HFFc6 (cell line): ENCODE data around the gene CDKN2D. TPM values are rescaled to one million over a fixed set of nuclear protein-coding genes. Genes with fewer than 3 reads are reported as not detected.
"Not testable (repeated sequence)": the region's sequence is repeated elsewhere in the genome, so short reads cannot be mapped to it uniquely, and the experiment has no call there.

Experiments
- DNase-seq: peaks from one replicate; pipeline ENCODE4 v3.0.0-alpha.2; 2018
- H3K27ac Mint-ChIP-seq: 2 replicates; pipeline ENCODE4 v1.8.0; 2020; ENCODE audit warnings: mild to moderate bottlenecking, mixed read lengths
- H3K27me3 Mint-ChIP-seq: 2 replicates; pipeline ENCODE4 v1.8.0; 2021; ENCODE audit warnings: mild to moderate bottlenecking, moderate library complexity, mixed read lengths; ENCODE audit not compliant: insufficient read depth
- H3K36me3 Mint-ChIP-seq: 2 replicates; pipeline ENCODE4 v1.8.0; 2021; ENCODE audit warnings: low read depth, mixed read lengths
- H3K4me1 Mint-ChIP-seq: 2 replicates; pipeline ENCODE4 v1.8.0; 2020; ENCODE audit warnings: low read depth, mixed read lengths
- H3K4me3 Mint-ChIP-seq: 2 replicates; pipeline ENCODE4 v1.8.0; 2020; ENCODE audit warnings: mild to moderate bottlenecking, moderate library complexity, mixed read lengths
- H3K9me3 Mint-ChIP-seq: 2 replicates; pipeline ENCODE4 v1.8.0; 2020; ENCODE audit warnings: mild to moderate bottlenecking, mixed read lengths
- total RNA-seq, 6 experiments: library from RNA; stranded (reverse); fragmentation: NEBNext Ultra II Directional; extraction: Animal tissue kit (Norgen Biotek cat#: 25700); gene quantifications; 2 replicates in 1 of 6; 3 replicates in 5 of 6; pipeline ENCODE4 v1.2.3, GENCODE V29; 2021
- TF ChIP-seq, protein P1 (sequence below): fragments of 200-600 bp; sonication (generic); IDR thresholded peaks from 2 replicates; pipeline ENCODE4 v1.5.0; 2021; ENCODE audit warnings: antibody characterized with exemption, mild to moderate bottlenecking

Gene CDKN2D
- total RNA-seq, 6 experiments from 2014 or later: 8.0 to 14.7 (median 13.2) TPM

DNA sequence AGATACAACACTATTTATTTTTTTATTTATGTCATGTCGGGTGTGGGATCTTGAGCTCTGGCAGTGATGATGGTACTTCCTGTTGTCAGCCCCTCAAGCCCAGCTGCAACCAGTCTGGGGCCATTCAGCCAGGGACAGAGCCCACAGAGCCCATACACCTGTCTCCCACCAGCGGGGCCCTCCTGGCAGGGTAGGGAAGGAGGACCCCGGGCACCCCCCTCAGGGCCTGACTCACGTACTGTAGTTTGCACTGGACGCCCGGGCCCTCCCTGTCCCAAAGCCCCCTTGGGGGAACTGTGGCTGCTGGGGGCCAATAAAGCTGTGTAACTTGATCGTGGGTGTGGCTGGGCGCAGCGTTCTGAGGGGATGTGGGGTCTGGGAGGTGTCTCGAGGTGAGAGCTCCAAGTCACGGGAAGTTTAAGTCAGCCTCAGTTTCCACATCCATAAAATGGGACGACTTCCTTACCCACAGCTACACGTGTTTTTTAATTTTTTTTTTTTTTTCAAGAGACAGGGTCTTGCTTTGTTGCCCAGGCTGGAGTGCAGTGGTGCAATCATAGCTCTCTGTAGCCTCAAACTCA, 15.6 kb downstream of the CDKN2D start:
- H3K4me3 Mint-ChIP-seq: no peak overlapping the region
- no peak overlapping the region for H3K27ac Mint-ChIP-seq
- TF ChIP-seq, protein P1, sequence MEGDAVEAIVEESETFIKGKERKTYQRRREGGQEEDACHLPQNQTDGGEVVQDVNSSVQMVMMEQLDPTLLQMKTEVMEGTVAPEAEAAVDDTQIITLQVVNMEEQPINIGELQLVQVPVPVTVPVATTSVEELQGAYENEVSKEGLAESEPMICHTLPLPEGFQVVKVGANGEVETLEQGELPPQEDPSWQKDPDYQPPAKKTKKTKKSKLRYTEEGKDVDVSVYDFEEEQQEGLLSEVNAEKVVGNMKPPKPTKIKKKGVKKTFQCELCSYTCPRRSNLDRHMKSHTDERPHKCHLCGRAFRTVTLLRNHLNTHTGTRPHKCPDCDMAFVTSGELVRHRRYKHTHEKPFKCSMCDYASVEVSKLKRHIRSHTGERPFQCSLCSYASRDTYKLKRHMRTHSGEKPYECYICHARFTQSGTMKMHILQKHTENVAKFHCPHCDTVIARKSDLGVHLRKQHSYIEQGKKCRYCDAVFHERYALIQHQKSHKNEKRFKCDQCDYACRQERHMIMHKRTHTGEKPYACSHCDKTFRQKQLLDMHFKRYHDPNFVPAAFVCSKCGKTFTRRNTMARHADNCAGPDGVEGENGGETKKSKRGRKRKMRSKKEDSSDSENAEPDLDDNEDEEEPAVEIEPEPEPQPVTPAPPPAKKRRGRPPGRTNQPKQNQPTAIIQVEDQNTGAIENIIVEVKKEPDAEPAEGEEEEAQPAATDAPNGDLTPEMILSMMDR: no peak
- no peaks in the 10 kb centered on the region for H3K4me1 Mint-ChIP-seq
- peaks cover 26% of the 10 kb centered on the region for H3K36me3 Mint-ChIP-seq
- no peaks in the 10 kb centered on the region for H3K9me3 Mint-ChIP-seq
- DNase-seq: no peak
- H3K27me3 Mint-ChIP-seq: peaks cover 2% of the 10 kb centered on the region; the same call in 1 of the 2 replicates

DNA sequence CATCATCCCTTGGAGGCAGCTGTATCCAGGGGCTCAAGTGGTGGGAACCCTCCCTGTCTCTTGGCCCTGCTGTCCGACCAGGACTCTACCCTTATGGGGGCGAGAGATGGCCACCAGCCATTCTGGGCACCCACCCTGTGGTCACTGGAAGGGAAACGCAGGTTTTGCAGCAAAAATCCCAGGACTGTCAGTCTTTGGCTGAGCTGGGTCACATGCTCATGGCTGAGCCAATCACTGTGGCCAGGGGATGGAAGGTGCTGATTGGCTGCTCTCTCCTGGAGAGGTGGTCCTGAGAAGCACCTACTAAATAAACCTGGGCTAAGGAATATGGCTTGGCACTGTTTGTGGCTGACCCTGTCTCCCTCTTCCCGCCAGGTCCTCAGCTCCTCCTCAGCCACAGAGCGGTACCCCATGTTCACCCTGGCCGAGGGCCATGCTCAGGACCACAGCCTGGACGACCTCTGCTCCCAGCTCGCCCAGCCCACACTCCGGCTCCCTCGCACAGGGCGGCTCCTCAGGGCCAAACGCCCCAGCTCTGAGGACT, 16.2 kb downstream of the CDKN2D start:
- DNase-seq: no peak
- Mint-ChIP-seq H3K36me3 (peaks cover 24% of the 10 kb centered on the region), H3K9me3 (no peaks in the 10 kb centered on the region), H3K27ac (no peak overlapping the region), H3K4me1 (no peaks in the 10 kb centered on the region), H3K4me3 (no peak overlapping the region), H3K27me3 (peaks cover 2% of the 10 kb centered on the region; the same call in 1 of the 2 replicates)
- TF ChIP-seq, protein P1: no peak

DNA sequence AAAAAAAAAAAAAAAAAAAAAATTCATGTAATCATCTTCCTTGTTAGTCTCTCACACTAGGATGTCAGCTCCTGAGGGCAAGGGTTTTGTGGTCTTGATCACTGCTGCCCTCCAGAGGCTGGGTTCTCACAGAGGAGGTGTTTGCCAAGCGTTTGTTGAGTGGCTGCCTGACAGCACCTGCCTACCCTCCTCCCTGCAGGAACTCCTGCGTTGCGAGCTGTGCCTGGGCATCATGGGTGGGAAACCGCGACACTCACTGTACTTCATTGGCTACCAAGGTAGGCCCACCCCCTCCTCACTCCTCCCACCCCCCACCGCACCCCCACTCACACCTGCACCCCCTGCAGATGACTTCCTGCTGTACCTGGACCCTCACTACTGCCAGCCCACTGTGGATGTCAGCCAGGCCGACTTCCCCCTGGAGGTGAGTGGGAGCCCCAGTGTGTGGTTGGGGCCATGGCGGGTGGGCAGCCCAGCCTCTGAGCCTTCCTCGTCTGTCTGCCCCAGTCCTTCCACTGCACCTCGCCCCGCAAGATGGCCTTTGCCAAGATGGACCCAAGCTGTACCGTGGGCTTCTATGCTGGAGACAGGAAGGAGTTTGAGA, 17.0 kb downstream of the CDKN2D start:
- Mint-ChIP-seq H3K9me3 (no peaks in the 10 kb centered on the region), H3K4me1 (no peaks in the 10 kb centered on the region), H3K4me3 (no peak overlapping the region), H3K27ac (no peak overlapping the region), H3K36me3 (peaks cover 24% of the 10 kb centered on the region), H3K27me3 (peaks cover 2% of the 10 kb centered on the region; the same call in 1 of the 2 replicates)
- DNase-seq: peak; percentile 31
- TF ChIP-seq, protein P1: peak; percentile 56; the same call in 1 of the 2 replicates

DNA sequence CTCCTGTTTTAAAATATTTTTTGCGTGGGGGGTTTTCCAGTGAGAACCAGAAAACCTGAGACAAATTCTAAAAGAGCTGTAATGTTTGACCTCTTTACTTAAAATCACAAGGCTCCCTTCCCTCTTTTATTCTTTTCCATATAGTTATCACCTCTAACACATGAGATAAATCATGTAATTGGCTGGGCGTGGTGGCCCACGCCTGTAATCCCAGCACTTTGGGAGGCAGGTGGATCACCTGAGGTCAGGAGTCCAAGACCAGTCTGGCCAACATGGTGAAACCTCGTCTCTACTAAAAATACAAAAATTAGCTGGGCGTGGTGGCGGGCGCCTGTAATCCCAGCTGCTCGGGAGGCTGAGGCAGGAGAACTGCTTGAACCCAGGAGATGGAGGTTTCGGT, 17.8 kb downstream of the CDKN2D start:
- H3K36me3 Mint-ChIP-seq: peaks cover 24% of the 10 kb centered on the region
- H3K9me3 Mint-ChIP-seq, H3K27ac Mint-ChIP-seq, DNase-seq, H3K4me1 Mint-ChIP-seq, H3K4me3 Mint-ChIP-seq, H3K27me3 Mint-ChIP-seq: not testable (repeated sequence)

DNA sequence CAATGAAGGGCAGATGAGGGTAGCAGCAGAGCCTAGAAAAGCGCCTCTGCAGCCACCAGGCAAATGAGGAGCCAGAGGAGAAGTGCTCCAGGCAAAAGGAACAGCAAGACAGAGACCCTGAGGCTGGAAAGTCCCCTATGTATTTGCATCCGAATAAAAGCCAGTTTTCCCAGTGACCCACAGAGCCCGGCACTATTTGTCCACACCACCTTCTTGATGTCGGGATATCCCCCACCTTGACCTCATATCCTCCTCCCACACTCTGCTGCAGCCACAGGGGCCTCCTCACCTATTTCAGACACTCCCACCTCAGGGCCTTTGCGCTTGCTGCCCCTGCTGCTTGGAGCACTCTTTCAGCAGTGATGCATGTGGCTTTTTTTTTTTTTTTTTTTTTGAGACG, 18.4 kb downstream of the CDKN2D start:
- H3K4me1 Mint-ChIP-seq: peaks cover under 1% of the 10 kb centered on the region; the same call in 1 of the 2 replicates
- TF ChIP-seq, protein P1: no peak
- H3K27me3 Mint-ChIP-seq: peaks cover 2% of the 10 kb centered on the region; the same call in 1 of the 2 replicates
- peaks cover 24% of the 10 kb centered on the region for H3K36me3 Mint-ChIP-seq
- no peak for DNase-seq
- H3K9me3 Mint-ChIP-seq: no peaks in the 10 kb centered on the region
- no peak overlapping the region for H3K27ac Mint-ChIP-seq
- H3K4me3 Mint-ChIP-seq: no peak overlapping the region

DNA sequence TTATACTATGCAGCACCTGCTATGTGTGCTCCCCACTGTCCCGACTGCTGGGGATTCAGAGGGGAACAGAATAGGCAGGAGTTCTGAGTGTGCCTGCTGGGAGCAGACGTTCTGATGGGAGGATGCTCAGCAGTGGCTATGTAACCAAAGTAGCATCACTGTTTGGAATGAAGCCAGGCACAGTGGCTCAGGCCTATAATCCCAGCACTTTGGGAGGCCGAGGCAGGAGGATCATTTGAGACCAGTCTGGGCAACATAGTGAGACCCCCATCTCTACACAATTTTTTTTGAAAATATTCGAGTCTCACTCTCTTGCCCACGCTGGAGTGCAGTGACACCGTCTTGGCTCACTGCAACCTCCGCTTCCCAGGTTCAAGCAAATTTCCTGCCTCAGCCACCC, 19.0 kb downstream of the CDKN2D start:
- no peak overlapping the region for H3K27ac Mint-ChIP-seq
- no peak overlapping the region for H3K4me3 Mint-ChIP-seq
- no peaks in the 10 kb centered on the region for H3K9me3 Mint-ChIP-seq
- H3K36me3 Mint-ChIP-seq: peaks cover 23% of the 10 kb centered on the region
- peaks cover 2% of the 10 kb centered on the region; the same call in 1 of the 2 replicates for H3K27me3 Mint-ChIP-seq
- TF ChIP-seq, protein P1: no peak
- H3K4me1 Mint-ChIP-seq: peaks cover 6% of the 10 kb centered on the region
- DNase-seq: no peak
